Measurements from ENCODE around the gene SEPTIN10. TPM values are rescaled to one million over a fixed set of nuclear protein-coding genes. Genes with fewer than 3 reads are reported as not detected.

The SEPTIN10 gene
- total RNA-seq, 4 donors from 2014 or later: 104 to 160 (median 118) TPM

GRCh38 chr2:109562421-109562820 is 51.3 kb downstream of the SEPTIN10 start:
- Histone ChIP-seq H3K4me3 (no peak overlapping the region), H3K27ac (no peak overlapping the region), H3K9me3 (no peaks in the 10 kb centered on the region), H3K4me1 (no peaks in the 10 kb centered on the region), H3K27me3 (no peaks in the 10 kb centered on the region), H3K36me3 (peaks cover 0 to 70% (median 0%) of the 10 kb centered on the region in 3 donors)
- TF ChIP-seq POLR2A (IDR thresholded peaks at IDR 0.05): no peak
- TF ChIP-seq CTCF (IDR thresholded peaks at IDR 0.05): no peak
- no peak for TF ChIP-seq EP300 (IDR thresholded peaks at IDR 0.05)
- 91 to 98% methylated on average over 2 of the region's 2 CpGs for WGBS, 2 donors
- DNase-seq (ENCODE audit: low spot score in 2 of 2): no peak

- Histone ChIP-seq H3K27me3 (no peaks in the 10 kb centered on the region), H3K4me3 (no peak overlapping the region), H3K4me1 (no peaks in the 10 kb centered on the region), H3K27ac (no peak overlapping the region), H3K9me3 (no peaks in the 10 kb centered on the region), H3K36me3 (peaks cover 0 to 68% (median 0%) of the 10 kb centered on the region in 3 donors)
- no peak for TF ChIP-seq EP300 (IDR thresholded peaks at IDR 0.05)
- no peak for TF ChIP-seq CTCF (IDR thresholded peaks at IDR 0.05)
- no peak for TF ChIP-seq POLR2A (IDR thresholded peaks at IDR 0.05)
- WGBS, 2 donors: 90 to 92% methylated on average over 1 of the region's 1 CpG
- DNase-seq (ENCODE audit: low spot score in 2 of 2): no peak
These were observed 53.5 kb downstream of the SEPTIN10 start for GRCh38 chr2:109560265-109560664.

- Histone ChIP-seq H3K9me3 (no peaks in the 10 kb centered on the region), H3K4me1 (no peaks in the 10 kb centered on the region), H3K27me3 (no peaks in the 10 kb centered on the region), H3K36me3 (peaks cover 0 to 74% (median 0%) of the 10 kb centered on the region in 3 donors), H3K4me3 (no peak overlapping the region), H3K27ac (no peak overlapping the region)
- WGBS, 2 donors: 75% methylated on average over 9 of the region's 9 CpGs
- TF ChIP-seq EP300 (IDR thresholded peaks at IDR 0.05) (peak in 1 of 2 donors; percentile 51), CTCF (IDR thresholded peaks at IDR 0.05) (no peak), POLR2A (IDR thresholded peaks at IDR 0.05) (no peak)
- DNase-seq (ENCODE audit: low spot score in 2 of 2): no peak
These were observed 55.5 kb downstream of the SEPTIN10 start for GRCh38 chr2:109558076-109558882.

GRCh38 chr2:109557309-109557708 is 56.5 kb downstream of the SEPTIN10 start:
- 80 to 88% methylated on average over 1 of the region's 1 CpG for WGBS, 2 donors
- H3K4me3 ChIP-seq: no peak overlapping the region
- H3K4me1 ChIP-seq: no peaks in the 10 kb centered on the region
- no peak for TF ChIP-seq POLR2A (IDR thresholded peaks at IDR 0.05)
- no peak for TF ChIP-seq EP300 (IDR thresholded peaks at IDR 0.05)
- no peak for TF ChIP-seq CTCF (IDR thresholded peaks at IDR 0.05)
- H3K9me3 ChIP-seq: no peaks in the 10 kb centered on the region
- DNase-seq (ENCODE audit: low spot score in 2 of 2): no peak
- H3K36me3 ChIP-seq: peaks cover 0 to 78% (median 0%) of the 10 kb centered on the region in 3 donors
- H3K27me3 ChIP-seq: no peaks in the 10 kb centered on the region
- H3K27ac ChIP-seq: no peak overlapping the region

GRCh38 chr2:109555346-109555900 is 58.3 kb downstream of the SEPTIN10 start:
- no peak overlapping the region for H3K27ac ChIP-seq
- H3K4me3 ChIP-seq: no peak overlapping the region
- peaks cover 0 to 78% (median 0%) of the 10 kb centered on the region in 3 donors for H3K36me3 ChIP-seq
- H3K27me3 ChIP-seq: no peaks in the 10 kb centered on the region
- H3K9me3 ChIP-seq: no peaks in the 10 kb centered on the region
- TF ChIP-seq EP300 (IDR thresholded peaks at IDR 0.05) (no peak), CTCF (IDR thresholded peaks at IDR 0.05) (no peak), POLR2A (IDR thresholded peaks at IDR 0.05) (no peak)
- H3K4me1 ChIP-seq: no peaks in the 10 kb centered on the region
- DNase-seq (ENCODE audit: low spot score in 2 of 2): no peak
- 84 to 85% methylated on average over 9 of the region's 9 CpGs for WGBS, 2 donors

All from tibial nerve (tissue), 4 donors.